NCI-H69 (cell line): ENCODE data around the gene GNAI3.

Experiments used
- DNase-seq: peaks from one replicate; lab custom pipeline; 2025; lab: John Stamatoyannopoulos, UW

Gene GNAI3

GRCh38 chr1:109548321-109549267 is at the start of gene GNAI3:
Gene GNAI3, plus strand, starts transcription at chr1:109548615. Its CDS starts 106 bp downstream, at chr1:109548721.
- peak; percentile 92 for DNase-seq

GRCh38 chr1:109499081-109499480 is 49.3 kb upstream of the GNAI3 start:
- DNase-seq = no peak

GRCh38 chr1:109499661-109500536 is 48.5 kb upstream of the GNAI3 start:
- peak; percentile 58 for DNase-seq

- no peak for DNase-seq
Observed at GRCh38 chr1:109500941-109501381, 47.5 kb upstream of the GNAI3 start.

DNA sequence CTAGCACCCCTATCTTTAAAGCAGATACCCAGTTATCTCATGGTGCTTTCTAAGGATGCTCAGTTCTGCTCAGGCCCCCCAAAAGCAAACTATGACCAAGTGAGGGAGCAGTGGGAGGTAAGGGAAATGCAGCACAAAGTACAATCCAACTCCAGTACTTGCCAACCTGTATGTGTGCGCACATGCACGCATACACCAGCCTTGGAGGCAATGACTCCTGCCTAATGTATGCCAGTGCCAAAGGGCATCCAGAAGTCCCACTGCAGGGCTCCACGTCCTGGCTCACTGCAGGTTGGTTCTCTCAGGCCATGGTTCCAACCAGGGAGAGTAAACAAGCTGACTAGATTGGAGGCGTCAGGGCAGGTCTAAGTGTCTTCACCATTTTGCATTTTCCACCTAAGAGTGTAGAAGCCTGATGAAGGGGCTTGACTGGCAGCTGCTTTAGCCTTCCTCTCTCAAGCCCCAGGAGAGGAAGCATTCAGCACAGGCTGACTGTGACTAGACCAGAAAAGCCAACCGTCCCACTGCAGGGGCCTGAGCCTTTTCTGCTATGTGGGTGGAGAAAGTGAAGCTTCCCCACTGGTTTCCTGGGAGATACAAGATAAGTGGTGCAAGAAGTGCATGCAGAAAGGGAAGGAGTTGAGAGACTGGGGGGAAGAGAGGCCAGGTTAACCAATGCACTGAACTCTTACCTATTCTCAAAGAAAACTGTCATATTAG is 46.6 kb upstream of the GNAI3 start:
- DNase-seq = no peak

- DNase-seq = no peak
Observed at GRCh38 chr1:109502364-109502851, 46.0 kb upstream of the GNAI3 start.

GRCh38 chr1:109503935-109504334 is 44.5 kb upstream of the GNAI3 start:
- no peak for DNase-seq

DNA sequence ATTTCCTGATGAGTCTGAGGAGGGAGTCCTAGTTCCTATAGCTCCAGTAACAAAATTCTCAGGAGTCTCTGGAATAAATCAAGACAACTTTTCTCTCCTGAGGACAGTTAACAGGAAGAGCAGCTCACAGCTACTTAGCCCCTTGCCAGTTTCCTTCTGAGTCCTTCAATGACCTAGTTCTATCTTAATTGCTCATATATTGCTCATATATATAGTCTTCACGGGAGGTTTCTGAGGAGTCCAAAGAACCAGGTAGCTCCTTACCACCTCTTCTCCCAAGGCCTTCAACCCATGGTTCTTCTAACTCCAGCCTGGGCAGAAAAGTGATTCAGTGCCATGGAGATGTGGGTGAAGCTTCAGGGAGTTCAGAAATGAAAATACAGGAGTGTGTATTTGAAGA is 43.4 kb upstream of the GNAI3 start:
- no peak for DNase-seq

DNA sequence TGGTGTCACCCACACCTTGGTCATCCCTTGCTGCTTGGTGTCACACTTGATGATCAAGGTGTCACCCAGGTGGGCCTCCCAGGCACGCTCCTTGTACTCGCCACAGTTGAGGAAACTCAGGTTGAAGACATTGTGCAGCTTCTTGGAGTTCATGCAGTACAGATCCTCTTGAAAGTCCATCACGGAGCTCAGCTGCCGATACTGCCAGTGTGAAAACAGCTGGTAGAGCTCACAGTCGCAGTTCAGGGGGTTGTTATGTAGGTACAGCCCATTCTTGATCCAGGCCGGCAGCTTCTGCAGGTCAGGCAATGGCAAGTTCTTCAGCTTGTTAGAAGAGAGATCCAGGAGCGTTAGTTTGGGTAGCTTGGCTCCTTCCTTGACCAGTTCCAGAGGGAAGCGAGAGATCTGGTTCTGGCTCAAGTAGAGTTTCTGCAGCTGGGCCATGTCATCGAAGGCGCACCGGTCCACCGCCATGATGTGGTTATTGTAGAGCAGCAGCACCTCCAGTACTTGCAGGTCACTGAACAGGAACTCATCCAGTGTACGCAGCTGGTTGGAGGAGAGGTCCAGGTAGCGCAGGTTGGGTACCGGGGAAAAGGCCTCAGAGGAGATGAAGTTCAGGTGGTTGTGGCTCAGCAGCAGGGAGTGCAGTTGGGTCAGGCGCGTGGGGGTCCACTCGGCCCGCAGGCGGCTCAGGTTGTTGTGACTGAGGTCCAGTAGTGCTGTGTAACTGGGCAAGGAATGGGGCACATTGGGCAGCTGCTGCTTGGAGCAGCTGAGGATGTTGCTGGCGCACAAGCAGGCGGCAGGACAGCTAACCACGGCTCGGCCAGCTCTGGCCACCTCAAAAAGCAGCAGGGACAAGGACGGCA is 40.2 kb upstream of the GNAI3 start:
- no peak for DNase-seq

DNA sequence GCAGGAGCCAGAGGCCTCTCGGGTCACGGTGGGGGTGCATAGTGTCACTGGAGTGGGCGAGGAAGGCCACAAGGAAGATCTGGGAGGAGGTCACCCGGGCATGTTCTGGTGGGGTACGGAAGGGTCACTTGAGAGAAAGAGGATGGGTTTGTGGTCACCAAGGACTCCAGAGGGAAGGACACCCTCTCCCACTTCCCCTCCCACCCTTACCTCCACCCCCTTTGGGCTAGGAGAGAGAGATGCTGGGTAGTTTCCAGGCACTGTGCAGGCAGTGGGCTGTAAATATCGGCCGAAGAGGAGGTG is 39.6 kb upstream of the GNAI3 start:
- no peak for DNase-seq

DNA sequence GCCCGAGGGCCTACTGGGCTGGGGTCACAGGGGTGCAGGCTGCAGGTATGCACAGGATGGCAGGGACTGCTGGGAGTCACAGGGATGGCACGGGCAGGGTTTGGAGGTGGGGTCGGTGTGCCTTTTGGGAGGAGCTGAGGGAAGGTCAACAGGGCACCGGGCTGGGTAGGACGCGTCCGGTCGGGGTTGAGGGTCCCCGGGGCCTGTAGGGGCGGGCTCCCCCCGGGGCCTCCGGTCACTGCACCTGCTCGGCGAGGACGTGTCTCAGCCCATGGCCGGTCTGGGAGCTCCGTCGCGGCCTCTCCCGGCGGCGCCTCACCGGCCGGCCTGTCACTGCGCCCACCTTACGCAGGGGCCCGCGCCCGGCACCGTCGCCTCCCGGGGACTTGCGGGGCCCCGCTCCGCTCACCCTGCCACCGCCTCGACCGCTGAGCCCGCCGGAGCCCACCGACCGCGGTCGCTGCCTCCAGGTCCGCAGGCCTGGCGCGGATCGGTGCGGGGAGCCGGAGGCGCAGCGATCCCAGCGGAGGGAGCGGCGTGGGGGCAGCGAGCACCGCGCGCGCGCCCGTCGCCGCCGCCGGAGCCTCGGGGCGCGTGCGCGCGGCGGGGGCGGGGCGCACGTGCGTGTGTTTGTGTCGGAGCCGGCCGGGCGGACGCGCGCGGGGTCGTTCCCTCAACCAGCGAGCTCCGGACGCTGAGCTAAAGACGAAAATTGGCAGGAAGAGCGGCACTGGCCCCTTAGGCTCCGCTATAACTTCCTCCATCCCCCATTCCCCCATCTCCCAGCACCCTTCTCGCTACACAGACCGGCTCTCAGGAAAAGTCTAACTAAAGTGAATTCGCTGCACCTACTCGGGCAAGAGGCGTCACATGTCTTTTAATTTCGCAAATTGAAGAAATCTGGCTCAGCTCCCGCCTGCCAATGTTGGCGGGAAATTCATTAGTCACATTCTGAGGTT is 39.0 kb upstream of the GNAI3 start, which contains the start of gene AMIGO1:
TSS of gene AMIGO1 (minus strand) at position 552 of the 959 bp plus-strand sequence. CDS start 815 bp downstream, outside the sequence.
- peak; percentile 72 for DNase-seq

DNA sequence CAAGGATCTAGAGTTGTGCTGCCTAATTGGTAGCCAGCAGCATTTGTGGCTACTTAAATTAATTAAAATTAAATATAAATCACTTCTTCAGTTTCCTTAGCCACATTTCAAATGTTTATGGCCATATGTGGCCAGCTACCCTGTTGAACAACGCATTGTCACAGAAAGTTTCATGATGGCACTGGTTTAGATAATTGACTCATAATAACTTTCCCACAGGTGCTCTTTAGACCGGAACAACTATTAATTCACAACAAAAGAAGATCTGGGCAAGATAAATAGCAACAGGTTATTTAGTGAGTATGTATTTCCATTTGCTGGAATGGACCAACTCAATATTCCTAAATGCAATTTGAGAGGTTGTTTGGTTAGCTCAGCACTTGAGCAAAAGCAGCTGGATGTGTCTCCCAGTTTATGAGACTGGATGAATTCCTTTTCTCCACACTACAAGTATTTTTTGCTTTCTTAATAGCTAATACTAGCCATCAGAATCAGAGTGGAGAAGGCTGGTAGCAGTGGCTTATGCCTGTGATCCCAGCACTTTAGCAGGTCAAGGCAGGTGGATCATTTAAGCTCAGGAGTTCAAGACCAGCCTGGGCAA is 35.2 kb upstream of the GNAI3 start:
- DNase-seq = peak; percentile 13

DNA sequence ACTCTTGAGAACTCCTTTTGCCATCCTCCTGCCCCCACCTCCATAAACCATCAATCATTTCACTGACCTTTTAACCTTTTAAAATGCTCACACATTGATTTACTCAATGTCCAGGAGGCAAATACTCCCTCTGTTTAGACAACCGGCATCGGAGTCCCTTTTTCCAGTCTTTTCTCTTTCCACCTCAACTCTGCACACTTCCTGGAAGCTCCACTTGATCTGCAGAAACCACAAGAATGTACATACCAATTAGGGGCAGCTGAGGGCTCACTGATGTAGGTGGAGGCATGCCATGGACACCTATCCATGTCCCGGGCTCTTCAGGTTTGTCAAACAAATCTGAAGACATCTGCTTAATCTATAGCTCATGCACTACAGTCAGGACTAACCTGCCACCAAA is 33.6 kb upstream of the GNAI3 start:
- no peak for DNase-seq

DNA sequence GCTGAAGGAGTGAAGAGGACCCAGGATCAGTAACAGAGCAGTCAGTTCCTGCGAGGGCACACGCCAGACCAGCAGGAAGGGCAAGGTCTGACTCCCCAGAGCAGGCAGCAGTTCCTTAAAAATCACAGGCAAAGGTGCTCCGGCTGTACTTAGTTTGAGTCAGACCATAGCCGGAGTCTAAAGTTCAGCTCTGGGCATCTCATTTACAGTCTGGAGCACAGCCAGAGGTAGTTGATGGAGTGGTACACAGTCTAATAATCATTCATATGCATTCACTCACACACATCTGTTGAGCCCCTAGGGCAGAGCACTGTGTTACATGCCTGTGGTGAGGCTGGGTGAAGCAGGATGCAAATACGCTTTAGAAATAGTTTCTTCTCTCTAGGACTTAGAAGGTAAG is 31.5 kb upstream of the GNAI3 start:
- peak; percentile 85 for DNase-seq

DNA sequence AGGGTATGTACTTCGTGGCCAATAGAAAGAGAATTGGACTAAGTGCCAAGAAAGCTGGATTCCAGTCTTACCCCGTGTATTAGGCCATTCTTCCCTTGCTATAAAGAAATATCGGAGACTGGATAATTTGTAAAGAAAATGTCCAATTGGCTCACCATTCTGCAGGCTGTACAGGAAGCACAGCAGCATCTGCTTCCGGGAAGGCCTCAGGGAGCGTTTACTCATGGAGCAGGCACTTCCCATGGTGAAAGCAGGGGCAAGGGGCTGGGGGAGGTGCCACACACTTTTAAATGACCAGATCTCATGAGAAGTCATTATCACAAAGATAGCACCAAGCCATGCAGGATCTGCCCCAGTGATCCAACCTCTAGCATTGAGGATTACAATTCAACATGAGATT is 31.1 kb upstream of the GNAI3 start:
- peak; percentile 6 for DNase-seq

DNA sequence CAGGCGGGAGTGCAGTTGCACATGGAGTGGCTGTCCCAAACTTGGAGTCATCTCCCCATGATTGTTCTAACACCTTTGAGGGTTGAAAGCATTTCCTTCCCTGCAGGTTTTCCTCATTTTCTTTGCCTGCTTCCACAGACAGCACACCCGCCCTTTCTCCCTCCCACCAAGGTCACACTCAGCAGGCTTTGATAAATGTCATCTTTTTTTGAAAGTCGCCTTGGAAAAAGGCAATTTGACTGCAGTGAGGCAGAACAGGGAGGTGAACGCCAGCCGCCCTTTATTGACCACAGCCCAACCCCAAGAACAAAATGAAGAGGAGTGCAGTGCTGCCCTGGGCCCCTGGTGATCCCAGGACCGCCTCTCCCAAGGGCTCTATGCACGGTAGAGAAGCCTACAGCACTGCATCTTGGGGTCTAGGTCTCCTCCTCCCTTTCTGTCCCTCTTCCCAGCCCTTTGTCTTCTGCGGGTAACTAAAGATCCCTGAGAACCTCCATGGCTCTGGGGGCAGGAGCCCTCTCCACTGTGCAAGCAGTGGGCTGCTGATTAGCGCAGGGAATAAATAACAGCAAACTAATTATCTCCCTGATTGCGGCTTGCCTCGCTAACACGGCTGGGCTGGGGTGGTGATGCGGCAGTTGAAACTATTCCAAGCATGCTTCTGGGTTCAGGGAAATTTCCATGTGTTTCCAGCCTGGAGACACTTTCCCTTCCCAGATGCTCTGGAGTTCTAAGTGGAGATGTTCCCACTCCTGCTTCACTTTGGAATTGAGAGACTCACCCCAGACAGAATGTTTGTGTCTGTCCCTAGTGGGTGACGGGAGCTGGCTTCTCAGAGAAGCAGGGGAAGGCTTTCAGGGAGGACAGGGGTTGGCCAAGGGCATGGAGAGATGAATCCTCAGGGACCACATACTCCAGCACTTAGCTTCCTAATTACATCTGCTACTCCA is 27.1 kb upstream of the GNAI3 start:
- peak; percentile 28 for DNase-seq

DNA sequence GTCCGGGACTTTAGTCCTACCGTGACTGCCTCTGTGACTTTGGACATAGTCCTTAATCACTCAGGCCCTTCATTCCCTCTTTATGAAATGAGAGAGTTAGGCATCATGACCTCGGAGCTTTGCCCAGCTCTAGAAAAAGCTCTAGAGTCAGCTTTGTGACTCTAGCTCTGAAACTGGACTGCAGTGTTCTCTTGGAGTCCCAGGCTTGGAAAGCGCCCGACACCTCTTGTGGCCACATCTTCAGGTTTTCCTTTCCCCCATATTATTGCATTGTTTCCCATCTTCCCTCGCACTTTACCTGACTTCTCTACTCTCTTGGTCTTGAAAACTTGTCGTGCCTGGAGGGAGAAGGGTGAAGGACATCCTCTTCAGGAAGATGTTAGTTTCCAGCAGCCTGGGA is 26.4 kb upstream of the GNAI3 start:
- no peak for DNase-seq

- DNase-seq = no peak
Observed at GRCh38 chr1:109523706-109524105, 24.7 kb upstream of the GNAI3 start.
